Measurements from ENCODE around the gene IKBIP.

GRCh38 chr12:98638009-98638408, 6.6 kb downstream of the IKBIP start:
- no peak for TF ChIP-seq POLR2AphosphoS5 (IDR thresholded peaks at IDR 0.05; ENCODE audit: low read depth, low read length)
- no peak for TF ChIP-seq POLR2A (IDR thresholded peaks at IDR 0.05; ENCODE audit: low read depth, low read length)
